Measurements from ENCODE around the gene DCAF5.

Gene DCAF5, protein sequence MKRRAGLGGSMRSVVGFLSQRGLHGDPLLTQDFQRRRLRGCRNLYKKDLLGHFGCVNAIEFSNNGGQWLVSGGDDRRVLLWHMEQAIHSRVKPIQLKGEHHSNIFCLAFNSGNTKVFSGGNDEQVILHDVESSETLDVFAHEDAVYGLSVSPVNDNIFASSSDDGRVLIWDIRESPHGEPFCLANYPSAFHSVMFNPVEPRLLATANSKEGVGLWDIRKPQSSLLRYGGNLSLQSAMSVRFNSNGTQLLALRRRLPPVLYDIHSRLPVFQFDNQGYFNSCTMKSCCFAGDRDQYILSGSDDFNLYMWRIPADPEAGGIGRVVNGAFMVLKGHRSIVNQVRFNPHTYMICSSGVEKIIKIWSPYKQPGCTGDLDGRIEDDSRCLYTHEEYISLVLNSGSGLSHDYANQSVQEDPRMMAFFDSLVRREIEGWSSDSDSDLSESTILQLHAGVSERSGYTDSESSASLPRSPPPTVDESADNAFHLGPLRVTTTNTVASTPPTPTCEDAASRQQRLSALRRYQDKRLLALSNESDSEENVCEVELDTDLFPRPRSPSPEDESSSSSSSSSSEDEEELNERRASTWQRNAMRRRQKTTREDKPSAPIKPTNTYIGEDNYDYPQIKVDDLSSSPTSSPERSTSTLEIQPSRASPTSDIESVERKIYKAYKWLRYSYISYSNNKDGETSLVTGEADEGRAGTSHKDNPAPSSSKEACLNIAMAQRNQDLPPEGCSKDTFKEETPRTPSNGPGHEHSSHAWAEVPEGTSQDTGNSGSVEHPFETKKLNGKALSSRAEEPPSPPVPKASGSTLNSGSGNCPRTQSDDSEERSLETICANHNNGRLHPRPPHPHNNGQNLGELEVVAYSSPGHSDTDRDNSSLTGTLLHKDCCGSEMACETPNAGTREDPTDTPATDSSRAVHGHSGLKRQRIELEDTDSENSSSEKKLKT

DNA sequence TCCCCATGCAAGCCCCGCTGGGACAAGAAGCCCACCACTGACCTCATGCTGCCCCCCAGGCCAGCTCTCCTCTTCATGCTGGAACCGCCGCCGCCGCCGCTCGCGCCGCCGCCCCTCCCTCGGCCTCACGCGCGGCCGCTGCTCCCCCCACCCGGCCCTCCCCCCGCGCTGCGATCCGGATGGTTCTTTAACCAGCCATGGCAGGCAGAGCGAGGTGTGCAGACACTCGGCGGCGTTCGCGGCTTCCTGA is at the start of gene DCAF5:
Gene DCAF5, minus strand, starts transcription at position 218 of the 250 bp plus-strand sequence. Its CDS starts 141 bp downstream, at position 77.
- H3K79me2 ChIP-seq (ENCODE audit: low read length): peaks cover 44% of the 10 kb centered on the region
- DNase-seq: no peak

DNA sequence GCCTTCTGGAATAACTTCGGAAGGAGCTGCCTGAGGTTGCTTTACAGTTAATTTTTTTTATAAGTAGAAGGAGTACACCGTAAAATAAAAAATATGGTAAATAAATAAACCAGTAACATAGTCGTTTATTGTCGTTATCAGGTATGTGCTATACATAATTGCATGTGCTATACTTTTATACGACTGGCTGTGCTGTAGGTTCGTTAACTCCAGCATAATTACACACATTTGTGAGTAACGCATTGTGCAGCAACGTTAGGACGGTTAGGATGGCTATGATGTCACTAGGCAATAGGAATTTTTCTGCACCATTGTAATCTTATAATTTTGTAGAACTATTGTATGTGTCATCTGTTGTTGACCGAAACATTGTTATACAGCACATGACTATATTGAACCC is 46.9 kb upstream of the DCAF5 start:
- Histone ChIP-seq H3K27ac (ENCODE audit: low read length) (no peak overlapping the region), H3K4me2 (ENCODE audit: low read depth, low read length) (no peak overlapping the region), H3K9me3 (replicated peaks; ENCODE audit: insufficient read depth, low read length) (no peaks in the 10 kb centered on the region), H3K79me2 (ENCODE audit: low read length) (no peaks in the 10 kb centered on the region), H3K4me1 (ENCODE audit: low read length) (no peaks in the 10 kb centered on the region), H2AFZ (ENCODE audit: low read length) (no peak overlapping the region), H3K4me3 (ENCODE audit: low read length) (no peak overlapping the region), H3K9me2 (replicated peaks; ENCODE audit: insufficient read depth, low read length) (no peaks in the 10 kb centered on the region), H3K9ac (ENCODE audit: low read length) (no peak overlapping the region), H3K27me3 (replicated peaks; ENCODE audit: insufficient read depth, low read length) (no peaks in the 10 kb centered on the region), H3F3A (ENCODE audit: insufficient read depth, low read length) (no peaks in the 10 kb centered on the region), H3K36me3 (replicated peaks; ENCODE audit: insufficient read depth, low read length) (no peaks in the 10 kb centered on the region), H4K20me1 (ENCODE audit: insufficient read depth, low read length) (no peaks in the 10 kb centered on the region)
- TF ChIP-seq EZH2 (optimal IDR thresholded peaks at IDR 0.05; ENCODE audit: low read depth, low read length) (no peak), EZH2phosphoT487 (IDR thresholded peaks at IDR 0.05; ENCODE audit: low read length) (no peak)
- TF ChIP-seq, protein P1, sequence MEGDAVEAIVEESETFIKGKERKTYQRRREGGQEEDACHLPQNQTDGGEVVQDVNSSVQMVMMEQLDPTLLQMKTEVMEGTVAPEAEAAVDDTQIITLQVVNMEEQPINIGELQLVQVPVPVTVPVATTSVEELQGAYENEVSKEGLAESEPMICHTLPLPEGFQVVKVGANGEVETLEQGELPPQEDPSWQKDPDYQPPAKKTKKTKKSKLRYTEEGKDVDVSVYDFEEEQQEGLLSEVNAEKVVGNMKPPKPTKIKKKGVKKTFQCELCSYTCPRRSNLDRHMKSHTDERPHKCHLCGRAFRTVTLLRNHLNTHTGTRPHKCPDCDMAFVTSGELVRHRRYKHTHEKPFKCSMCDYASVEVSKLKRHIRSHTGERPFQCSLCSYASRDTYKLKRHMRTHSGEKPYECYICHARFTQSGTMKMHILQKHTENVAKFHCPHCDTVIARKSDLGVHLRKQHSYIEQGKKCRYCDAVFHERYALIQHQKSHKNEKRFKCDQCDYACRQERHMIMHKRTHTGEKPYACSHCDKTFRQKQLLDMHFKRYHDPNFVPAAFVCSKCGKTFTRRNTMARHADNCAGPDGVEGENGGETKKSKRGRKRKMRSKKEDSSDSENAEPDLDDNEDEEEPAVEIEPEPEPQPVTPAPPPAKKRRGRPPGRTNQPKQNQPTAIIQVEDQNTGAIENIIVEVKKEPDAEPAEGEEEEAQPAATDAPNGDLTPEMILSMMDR (IDR thresholded peaks at IDR 0.05; ENCODE audit: low read length): no peak
- no peak for DNase-seq

More for the DNA sequence above, at the start of gene DCAF5:
- peak within 1 kb of the TSS; percentile 76 for H3K9ac ChIP-seq (ENCODE audit: low read length)
- no peaks in the 10 kb centered on the region for H3F3A ChIP-seq (ENCODE audit: insufficient read depth, low read length)
- no peaks in the 10 kb centered on the region for H3K9me3 ChIP-seq (replicated peaks; ENCODE audit: insufficient read depth, low read length)
- peak within 1 kb of the TSS; percentile 75 for H2AFZ ChIP-seq (ENCODE audit: low read length)
- no peaks in the 10 kb centered on the region for H3K36me3 ChIP-seq (replicated peaks; ENCODE audit: insufficient read depth, low read length)
- H3K27ac ChIP-seq (ENCODE audit: low read length): peak within 1 kb of the TSS; percentile 47; the same call in 1 of the 2 replicates
- peak within 1 kb of the TSS; percentile 74 for H3K4me3 ChIP-seq (ENCODE audit: low read length)
- TF ChIP-seq EZH2 (optimal IDR thresholded peaks at IDR 0.05; ENCODE audit: low read depth, low read length) (no peak), EZH2phosphoT487 (IDR thresholded peaks at IDR 0.05; ENCODE audit: low read length) (no peak)
- TF ChIP-seq, protein P1 (IDR thresholded peaks at IDR 0.05; ENCODE audit: low read length): no peak
- no peaks in the 10 kb centered on the region for H3K4me1 ChIP-seq (ENCODE audit: low read length)
- peak within 1 kb of the TSS; percentile 76 for H3K4me2 ChIP-seq (ENCODE audit: low read depth, low read length)
- no peaks in the 10 kb centered on the region for H3K27me3 ChIP-seq (replicated peaks; ENCODE audit: insufficient read depth, low read length)
- H3K9me2 ChIP-seq (replicated peaks; ENCODE audit: insufficient read depth, low read length): no peaks in the 10 kb centered on the region
- H4K20me1 ChIP-seq (ENCODE audit: insufficient read depth, low read length): no peaks in the 10 kb centered on the region

DNA sequence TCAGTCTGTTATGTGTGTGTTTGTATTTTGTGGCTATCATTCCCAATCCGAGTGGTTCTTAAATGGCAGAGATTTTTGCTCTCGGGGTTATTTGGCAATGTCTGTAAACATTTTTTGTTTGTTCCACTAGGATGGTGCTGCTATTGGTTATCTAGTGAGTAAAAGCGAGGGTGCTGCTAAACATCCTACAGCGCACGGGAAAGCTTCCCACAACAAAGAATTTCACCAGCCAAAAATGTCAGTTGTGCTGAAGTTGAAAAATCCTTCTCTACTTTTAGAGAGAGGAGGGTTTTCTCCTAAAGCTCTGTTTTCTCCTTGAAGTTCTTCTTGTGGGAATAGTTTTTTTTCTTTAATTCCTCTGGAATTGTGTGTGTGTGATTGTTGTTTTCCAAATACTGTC is 40.8 kb upstream of the DCAF5 start:
- Histone ChIP-seq H3K4me2 (ENCODE audit: low read depth, low read length) (no peak overlapping the region), H3F3A (ENCODE audit: insufficient read depth, low read length) (no peaks in the 10 kb centered on the region), H3K79me2 (ENCODE audit: low read length) (peaks cover 6% of the 10 kb centered on the region), H3K27ac (ENCODE audit: low read length) (no peak overlapping the region), H3K9ac (ENCODE audit: low read length) (no peak overlapping the region), H3K4me1 (ENCODE audit: low read length) (no peaks in the 10 kb centered on the region; the same call in 1 of the 2 replicates), H3K4me3 (ENCODE audit: low read length) (no peak overlapping the region), H2AFZ (ENCODE audit: low read length) (no peak overlapping the region), H3K9me3 (replicated peaks; ENCODE audit: insufficient read depth, low read length) (no peaks in the 10 kb centered on the region), H3K27me3 (replicated peaks; ENCODE audit: insufficient read depth, low read length) (no peaks in the 10 kb centered on the region), H3K36me3 (replicated peaks; ENCODE audit: insufficient read depth, low read length) (no peaks in the 10 kb centered on the region), H4K20me1 (ENCODE audit: insufficient read depth, low read length) (no peaks in the 10 kb centered on the region), H3K9me2 (replicated peaks; ENCODE audit: insufficient read depth, low read length) (no peaks in the 10 kb centered on the region)
- no peak for DNase-seq
- TF ChIP-seq EZH2 (optimal IDR thresholded peaks at IDR 0.05; ENCODE audit: low read depth, low read length): no peak
- TF ChIP-seq EZH2phosphoT487 (IDR thresholded peaks at IDR 0.05; ENCODE audit: low read length): no peak
- TF ChIP-seq, protein P1 (IDR thresholded peaks at IDR 0.05; ENCODE audit: low read length): no peak

Measured in MM.1S (cell line).